HEK293 (cell line): Measurements from ENCODE around the gene ABI3BP.

Experiments used
- KLF16 ChIP-seq: fragments of 450-650 bp; formaldehyde crosslinking; IDR thresholded peaks from 2 replicates; pipeline ENCODE4 v1.5.1; 2017; ENCODE audit warnings: missing biosample characterization, missing genetic modification characterization
- PATZ1 ChIP-seq: fragments of 450-650 bp; formaldehyde crosslinking; IDR thresholded peaks from 2 replicates; pipeline ENCODE4 v1.5.1; 2016; ENCODE audit warnings: missing biosample characterization, missing genetic modification characterization
- REST ChIP-seq: fragments of 450-650 bp; formaldehyde crosslinking; IDR thresholded peaks from 2 replicates; pipeline ENCODE4 v1.5.1; 2016; ENCODE audit warnings: missing biosample characterization, missing genetic modification characterization
- ZBTB10 ChIP-seq: fragments of 450-650 bp; formaldehyde crosslinking; IDR thresholded peaks from 2 replicates; pipeline ENCODE4 v1.5.1; 2016; ENCODE audit warnings: missing biosample characterization, missing genetic modification characterization
- ZFP37 ChIP-seq: fragments of 450-650 bp; formaldehyde crosslinking; IDR thresholded peaks from 2 replicates; pipeline ENCODE4 v1.5.1; 2016; ENCODE audit warnings: missing biosample characterization, missing genetic modification characterization
- ZNF280D ChIP-seq: fragments of 450-650 bp; formaldehyde crosslinking; IDR thresholded peaks from 2 replicates; pipeline ENCODE4 v1.5.1; 2016; ENCODE audit warnings: missing biosample characterization, missing genetic modification characterization
- ZNF48 ChIP-seq: fragments of 450-650 bp; formaldehyde crosslinking; IDR thresholded peaks from 2 replicates; pipeline ENCODE4 v1.5.1; 2016; ENCODE audit warnings: missing biosample characterization, missing genetic modification characterization
- ZNF596 ChIP-seq: fragments of 450-650 bp; IDR thresholded peaks from 2 replicates; pipeline ENCODE4 v1.5.0; 2018; ENCODE audit warnings: missing biosample characterization, mild to moderate bottlenecking, missing genetic modification characterization, moderate library complexity
- ZNF626 ChIP-seq: fragments of 450-650 bp; sonication (Bioruptor Pico); formaldehyde crosslinking; IDR thresholded peaks from 2 replicates; pipeline ENCODE4 v1.5.1; 2018; ENCODE audit warnings: missing biosample characterization, missing genetic modification characterization, inconsistent platforms
- TF ChIP-seq, protein P1 (sequence below): fragments of 450-650 bp; formaldehyde crosslinking; IDR thresholded peaks from 2 replicates; pipeline ENCODE4 v1.5.1; 2016; ENCODE audit warnings: missing biosample characterization, missing genetic modification characterization

GRCh38 chr3:100780071-100780622 lies 213.1 kb downstream of the ABI3BP start:
- TF ChIP-seq REST (no peak), ZFP37 (tag by site-specific recombination) (no peak), ZNF626 (no peak), ZNF280D (tag by site-specific recombination) (no peak), PATZ1 (no peak), ZNF596 (no peak), ZNF48 (no peak), ZBTB10 (no peak), KLF16 (no peak)
- TF ChIP-seq, protein P1, sequence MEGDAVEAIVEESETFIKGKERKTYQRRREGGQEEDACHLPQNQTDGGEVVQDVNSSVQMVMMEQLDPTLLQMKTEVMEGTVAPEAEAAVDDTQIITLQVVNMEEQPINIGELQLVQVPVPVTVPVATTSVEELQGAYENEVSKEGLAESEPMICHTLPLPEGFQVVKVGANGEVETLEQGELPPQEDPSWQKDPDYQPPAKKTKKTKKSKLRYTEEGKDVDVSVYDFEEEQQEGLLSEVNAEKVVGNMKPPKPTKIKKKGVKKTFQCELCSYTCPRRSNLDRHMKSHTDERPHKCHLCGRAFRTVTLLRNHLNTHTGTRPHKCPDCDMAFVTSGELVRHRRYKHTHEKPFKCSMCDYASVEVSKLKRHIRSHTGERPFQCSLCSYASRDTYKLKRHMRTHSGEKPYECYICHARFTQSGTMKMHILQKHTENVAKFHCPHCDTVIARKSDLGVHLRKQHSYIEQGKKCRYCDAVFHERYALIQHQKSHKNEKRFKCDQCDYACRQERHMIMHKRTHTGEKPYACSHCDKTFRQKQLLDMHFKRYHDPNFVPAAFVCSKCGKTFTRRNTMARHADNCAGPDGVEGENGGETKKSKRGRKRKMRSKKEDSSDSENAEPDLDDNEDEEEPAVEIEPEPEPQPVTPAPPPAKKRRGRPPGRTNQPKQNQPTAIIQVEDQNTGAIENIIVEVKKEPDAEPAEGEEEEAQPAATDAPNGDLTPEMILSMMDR (tag by site-specific recombination) = no peak
